ENCODE results near the gene OIP5. TPM values are rescaled to one million over a fixed set of nuclear protein-coding genes. Genes with fewer than 3 reads are reported as not detected.
A peak's percentile ranks its signal among the peaks of the same experiment; 100 is the strongest.
"Not testable (repeated sequence)": the region's sequence is repeated elsewhere in the genome, so short reads cannot be mapped to it uniquely, and the experiment has no call there.

OIP5 gene
- total and polyA plus RNA-seq, 4 experiments from 2014 or later, result 0.52 to 0.76 (median 0.71) TPM

DNA sequence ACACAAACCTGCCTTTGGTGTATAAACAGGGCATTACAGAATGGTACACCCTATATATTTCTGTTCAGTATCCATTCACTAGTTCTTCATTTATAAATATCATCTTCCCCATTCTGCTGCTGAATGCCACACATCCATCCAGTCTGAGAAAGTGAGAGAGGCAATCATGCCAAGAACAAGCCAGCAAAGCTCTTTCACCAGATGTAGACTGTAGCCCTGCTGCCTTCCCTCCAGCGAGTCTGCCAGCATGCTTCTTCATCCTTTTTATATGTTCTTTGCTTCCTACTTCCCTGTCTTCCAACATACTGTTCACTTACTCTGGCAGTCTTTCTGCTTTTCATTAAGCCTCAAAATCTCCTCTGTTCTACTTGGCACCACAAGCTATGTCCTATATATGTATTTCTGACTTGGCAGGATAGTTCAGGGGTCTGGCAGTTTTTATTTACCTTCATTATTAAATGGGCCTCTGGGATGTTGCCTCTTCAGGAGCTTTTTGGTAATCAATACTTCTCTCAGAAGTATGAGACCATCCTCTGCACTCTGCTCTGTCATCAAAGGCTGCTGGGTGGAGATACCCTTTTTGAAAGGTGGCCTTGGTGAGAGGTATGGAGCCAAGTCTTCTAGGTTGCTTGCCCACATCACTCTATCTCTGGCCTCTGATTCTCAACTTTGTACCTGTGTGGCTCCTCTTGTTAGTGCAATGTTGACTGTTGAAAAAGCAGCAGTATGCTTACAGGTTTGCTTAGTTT is 52.7 kb downstream of the OIP5 start:
- peaks cover 12 to 32% of the 10 kb centered on the region in 2 donors for H3K36me3 Mint-ChIP-seq
- Histone ChIP-seq H3K27me3 (ENCODE audit: insufficient read depth, low read length) (no peaks in the 10 kb centered on the region), H3K36me3 (ENCODE audit: insufficient read depth, low read length) (no peaks in the 10 kb centered on the region), H3K4me3 (ENCODE audit: low read length in 2 of 2) (no peak overlapping the region), H3K4me1 (ENCODE audit: insufficient read depth, low read length) (peaks cover 7% of the 10 kb centered on the region), H3K27ac (ENCODE audit: low read depth, low read length) (no peak overlapping the region), H3K9me3 (ENCODE audit: control insufficient read depth in 1 of 2, low read length in 2 of 2) (no peaks in the 10 kb centered on the region)
- peaks cover 0 to 3% (median 0%) of the 10 kb centered on the region in 8 donors for H3K9me3 Mint-ChIP-seq
- no peak for DNase-seq
- peak overlapping the region in 2 of 7 donors; percentile 8 to 17 for H3K27ac Mint-ChIP-seq
- CTCF ChIA-PET (ENCODE audit: partially characterized antibody), result no interaction called here
- H3K27me3 Mint-ChIP-seq, result no peaks in the 10 kb centered on the region
- peaks cover 8 to 20% (median 14%) of the 10 kb centered on the region in 4 donors for H3K4me1 Mint-ChIP-seq
- intact Hi-C loops (cut with micrococcal nuclease), result loop anchor here (5.0 kb wide), 3 partner anchors 138 to 377 kb away; partner anchors contain the start of genes INO80 and RTF1
- H3K4me3 Mint-ChIP-seq, result no peak overlapping the region
- POLR2A ChIA-PET (ENCODE audit: partially characterized antibody), result interaction anchor here (0.8 kb wide), 1 partner anchor 162 kb away, joined by 3 read pairs; no protein-coding TSS in a partner anchor

DNA sequence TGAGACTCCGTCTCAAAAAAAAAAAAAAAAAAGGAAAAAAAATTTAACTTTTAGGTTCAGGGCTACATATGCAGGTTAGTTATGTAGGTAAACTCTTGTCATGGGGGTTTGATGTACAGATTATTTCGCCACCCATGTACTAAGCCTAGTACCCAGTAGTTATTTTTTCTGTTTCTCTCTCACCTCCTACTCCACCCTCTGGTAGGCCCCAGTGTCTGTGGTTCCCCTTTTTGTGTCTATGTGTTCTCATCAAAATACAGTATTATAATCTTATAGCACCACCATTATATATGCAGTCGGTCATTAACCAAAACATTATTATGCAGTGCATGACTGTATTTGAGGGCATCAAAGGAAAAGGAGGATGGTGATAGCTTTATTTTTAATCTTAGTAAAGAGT is 54.1 kb downstream of the OIP5 start:
- no peak overlapping the region for H3K4me3 Mint-ChIP-seq
- no peaks in the 10 kb centered on the region for H3K27me3 Mint-ChIP-seq
- no peaks in the 10 kb centered on the region for H3K9me3 Mint-ChIP-seq
- peaks cover 3 to 10% (median 6%) of the 10 kb centered on the region in 4 donors for H3K4me1 Mint-ChIP-seq
- Histone ChIP-seq H3K9me3 (ENCODE audit: control insufficient read depth in 1 of 2, low read length in 2 of 2) (no peaks in the 10 kb centered on the region), H3K27ac (ENCODE audit: low read depth, low read length) (no peak overlapping the region), H3K4me3 (ENCODE audit: low read length in 2 of 2) (no peak overlapping the region), H3K36me3 (ENCODE audit: insufficient read depth, low read length) (no peaks in the 10 kb centered on the region), H3K4me1 (ENCODE audit: insufficient read depth, low read length) (peaks cover 5% of the 10 kb centered on the region), H3K27me3 (ENCODE audit: insufficient read depth, low read length) (no peaks in the 10 kb centered on the region)
- intact Hi-C loops (cut with micrococcal nuclease), result no loop called here
- DNase-seq, result no peak
- no peak overlapping the region for H3K27ac Mint-ChIP-seq
- peaks cover 12 to 27% of the 10 kb centered on the region in 2 donors for H3K36me3 Mint-ChIP-seq
- ChIA-PET POLR2A (ENCODE audit: partially characterized antibody) (no interaction called here), CTCF (ENCODE audit: partially characterized antibody) (interaction anchor here (0.9 kb wide), 1 partner anchor 9 kb away, joined by 3 read pairs; no protein-coding TSS in a partner anchor)

DNA sequence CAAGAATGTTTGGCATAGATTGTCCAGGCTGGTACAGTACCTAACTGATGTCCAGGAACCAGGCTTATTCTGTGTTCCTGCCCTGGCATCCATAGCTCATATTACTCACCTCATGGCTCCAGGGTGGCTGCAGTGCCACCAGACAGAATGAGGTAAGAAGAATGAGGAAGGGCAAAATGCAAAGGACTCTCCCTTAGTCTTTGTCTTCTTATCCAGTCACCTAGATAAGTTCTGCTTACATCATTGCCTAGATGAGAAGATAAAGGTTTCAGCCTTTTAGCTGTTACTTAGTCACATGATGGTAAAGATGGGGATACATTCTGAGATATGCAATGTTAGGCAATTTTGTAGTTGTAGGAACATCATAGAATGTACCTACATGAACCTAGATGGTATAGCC is 55.6 kb downstream of the OIP5 start:
- peaks cover 12 to 28% of the 10 kb centered on the region in 2 donors for H3K36me3 Mint-ChIP-seq
- CTCF ChIA-PET (ENCODE audit: partially characterized antibody), result no interaction called here
- no peak for DNase-seq
- no peaks in the 10 kb centered on the region for H3K9me3 ChIP-seq (ENCODE audit: control insufficient read depth in 1 of 2, low read length in 2 of 2)
- H3K4me1 ChIP-seq (ENCODE audit: insufficient read depth, low read length), result no peaks in the 10 kb centered on the region
- no peak overlapping the region for H3K4me3 ChIP-seq (ENCODE audit: low read length in 2 of 2)
- H3K27me3 ChIP-seq (ENCODE audit: insufficient read depth, low read length), result no peaks in the 10 kb centered on the region
- no peaks in the 10 kb centered on the region for H3K9me3 Mint-ChIP-seq
- intact Hi-C loops (cut with micrococcal nuclease), result no loop called here
- no peaks in the 10 kb centered on the region for H3K36me3 ChIP-seq (ENCODE audit: insufficient read depth, low read length)
- no peaks in the 10 kb centered on the region for H3K4me1 Mint-ChIP-seq
- H3K27me3 Mint-ChIP-seq, result no peaks in the 10 kb centered on the region
- H3K27ac Mint-ChIP-seq, result no peak overlapping the region
- H3K27ac ChIP-seq (ENCODE audit: low read depth, low read length), result no peak overlapping the region
- H3K4me3 Mint-ChIP-seq, result no peak overlapping the region
- POLR2A ChIA-PET (ENCODE audit: partially characterized antibody), result no interaction called here

DNA sequence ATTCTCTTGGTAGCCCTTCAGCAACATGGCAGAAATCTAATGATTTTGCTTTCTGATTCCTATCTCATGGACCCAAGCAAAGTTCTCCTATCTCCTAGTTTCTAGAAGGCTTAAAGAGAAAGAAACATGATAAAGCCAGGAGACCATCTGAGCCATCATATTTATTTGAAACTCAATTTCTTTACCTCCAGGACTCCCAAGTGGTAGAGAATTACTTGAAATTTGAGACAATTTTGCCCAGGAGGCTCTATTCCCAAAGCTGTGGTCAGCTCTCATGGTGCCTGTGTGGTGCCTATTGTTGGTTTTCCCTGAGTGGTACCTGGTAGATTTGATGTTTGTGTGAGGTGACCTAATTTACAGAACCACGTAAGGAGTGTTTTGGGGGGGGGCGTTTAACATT is 62.5 kb downstream of the OIP5 start:
- peaks cover 0 to 4% (median 0%) of the 10 kb centered on the region in 4 donors for H3K4me1 Mint-ChIP-seq
- H3K9me3 ChIP-seq (ENCODE audit: control insufficient read depth in 1 of 2, low read length in 2 of 2), result no peaks in the 10 kb centered on the region
- no peaks in the 10 kb centered on the region for H3K36me3 ChIP-seq (ENCODE audit: insufficient read depth, low read length)
- H3K27ac ChIP-seq (ENCODE audit: low read depth, low read length), result no peak overlapping the region
- no peaks in the 10 kb centered on the region for H3K9me3 Mint-ChIP-seq
- H3K27me3 ChIP-seq (ENCODE audit: insufficient read depth, low read length), result no peaks in the 10 kb centered on the region
- no peaks in the 10 kb centered on the region for H3K4me1 ChIP-seq (ENCODE audit: insufficient read depth, low read length)
- no peak overlapping the region for H3K4me3 Mint-ChIP-seq
- H3K27me3 Mint-ChIP-seq, result no peaks in the 10 kb centered on the region
- H3K27ac Mint-ChIP-seq, result no peak overlapping the region
- peaks cover 13 to 33% of the 10 kb centered on the region in 2 donors for H3K36me3 Mint-ChIP-seq
- intact Hi-C loops (cut with micrococcal nuclease), result no loop called here
- H3K4me3 ChIP-seq (ENCODE audit: low read length in 2 of 2), result no peak overlapping the region
- ChIA-PET POLR2A (ENCODE audit: partially characterized antibody) (no interaction called here), CTCF (ENCODE audit: partially characterized antibody) (no interaction called here)
- no peak for DNase-seq

DNA sequence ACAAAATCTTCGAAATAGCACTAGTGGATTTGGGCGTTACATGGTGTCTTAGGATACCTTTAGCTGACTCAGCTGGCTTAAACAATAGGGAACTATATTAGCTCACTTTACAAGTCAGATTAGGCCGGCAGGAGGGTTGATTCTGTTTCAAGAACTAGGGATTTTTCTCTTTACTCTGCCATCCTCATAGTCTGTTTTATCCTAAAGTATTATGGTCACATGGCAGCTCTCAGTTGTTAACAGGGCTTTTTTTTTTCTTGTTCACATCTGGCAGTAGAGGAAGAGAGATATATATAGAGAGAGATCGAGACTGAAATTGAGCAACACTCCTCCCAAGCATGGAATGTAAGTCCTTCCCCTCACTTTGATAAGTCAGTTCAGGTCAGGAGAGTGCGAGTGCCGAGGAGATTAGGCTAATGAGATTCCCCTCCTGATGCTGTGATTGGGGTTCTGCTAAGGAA is 68.5 kb downstream of the OIP5 start:
- no peaks in the 10 kb centered on the region for H3K9me3 ChIP-seq (ENCODE audit: control insufficient read depth in 1 of 2, low read length in 2 of 2)
- no peak for DNase-seq
- CTCF ChIA-PET (ENCODE audit: partially characterized antibody), result no interaction called here
- Mint-ChIP-seq H3K27me3 (no peaks in the 10 kb centered on the region), H3K36me3 (peaks cover 22 to 37% of the 10 kb centered on the region in 2 donors), H3K4me3 (no peak overlapping the region), H3K27ac (no peak overlapping the region), H3K4me1 (peaks cover 0 to 2% (median 0%) of the 10 kb centered on the region in 4 donors), H3K9me3 (no peaks in the 10 kb centered on the region)
- no peak overlapping the region for H3K27ac ChIP-seq (ENCODE audit: low read depth, low read length)
- no peaks in the 10 kb centered on the region for H3K27me3 ChIP-seq (ENCODE audit: insufficient read depth, low read length)
- intact Hi-C loops (cut with micrococcal nuclease), result no loop called here
- POLR2A ChIA-PET (ENCODE audit: partially characterized antibody), result no interaction called here
- no peaks in the 10 kb centered on the region for H3K4me1 ChIP-seq (ENCODE audit: insufficient read depth, low read length)
- H3K4me3 ChIP-seq (ENCODE audit: low read length in 2 of 2), result no peak overlapping the region
- H3K36me3 ChIP-seq (ENCODE audit: insufficient read depth, low read length), result peaks cover 8% of the 10 kb centered on the region

DNA sequence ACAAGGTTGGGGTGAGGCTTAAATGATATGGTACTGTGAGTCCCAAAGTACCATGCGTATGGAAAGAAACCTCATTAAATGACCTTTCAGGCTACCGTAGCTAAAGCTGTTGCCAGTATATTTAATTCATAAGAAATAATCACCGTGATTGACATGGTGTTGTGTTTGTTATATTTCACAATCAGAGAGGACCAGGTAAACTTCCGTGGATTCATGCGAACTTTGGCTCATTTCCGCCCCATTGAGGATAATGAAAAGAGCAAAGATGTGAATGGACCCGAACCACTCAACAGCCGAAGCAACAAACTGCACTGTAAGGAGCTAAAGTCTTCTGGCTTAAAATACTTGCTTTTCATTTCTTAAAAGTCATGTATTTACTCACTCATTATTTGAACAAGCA is 69.8 kb downstream of the OIP5 start:
- no peaks in the 10 kb centered on the region for H3K4me1 ChIP-seq (ENCODE audit: insufficient read depth, low read length)
- Mint-ChIP-seq H3K9me3 (no peaks in the 10 kb centered on the region), H3K27me3 (no peaks in the 10 kb centered on the region), H3K36me3 (peaks cover 26 to 41% of the 10 kb centered on the region in 2 donors), H3K4me1 (peaks cover 0 to 2% (median 0%) of the 10 kb centered on the region in 4 donors), H3K27ac (no peak overlapping the region), H3K4me3 (no peak overlapping the region)
- ChIA-PET CTCF (ENCODE audit: partially characterized antibody) (no interaction called here), POLR2A (ENCODE audit: partially characterized antibody) (no interaction called here)
- intact Hi-C loops (cut with micrococcal nuclease), result no loop called here
- no peak for DNase-seq
- H3K27ac ChIP-seq (ENCODE audit: low read depth, low read length), result no peak overlapping the region
- no peak overlapping the region for H3K4me3 ChIP-seq (ENCODE audit: low read length in 2 of 2)
- no peaks in the 10 kb centered on the region for H3K9me3 ChIP-seq (ENCODE audit: control insufficient read depth in 1 of 2, low read length in 2 of 2)
- H3K36me3 ChIP-seq (ENCODE audit: insufficient read depth, low read length), result peaks cover 8% of the 10 kb centered on the region
- no peaks in the 10 kb centered on the region for H3K27me3 ChIP-seq (ENCODE audit: insufficient read depth, low read length)

DNA sequence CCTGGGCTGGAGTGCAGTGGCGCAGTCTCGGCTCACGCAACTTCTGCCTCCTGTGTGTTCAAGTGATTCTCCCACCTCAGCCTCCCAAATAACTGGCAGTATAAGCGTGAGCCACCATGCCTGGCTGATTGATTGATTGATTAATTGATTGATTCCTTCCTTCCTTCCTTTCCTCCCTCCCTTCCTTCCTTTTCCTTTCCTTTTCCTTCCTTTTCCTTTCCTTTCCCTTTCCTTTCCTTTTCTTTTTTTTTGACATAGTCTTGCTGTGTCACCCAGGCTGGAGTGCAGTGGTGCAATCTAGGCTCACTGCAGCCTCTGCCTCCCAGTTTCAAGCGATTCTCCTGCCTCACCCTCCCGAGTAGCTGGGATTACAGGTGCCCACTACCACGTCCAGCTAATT is 71.5 kb downstream of the OIP5 start:
- H3K27ac ChIP-seq (ENCODE audit: low read depth, low read length); H3K27ac Mint-ChIP-seq; H3K9me3 Mint-ChIP-seq; H3K4me3 Mint-ChIP-seq; H3K4me3 ChIP-seq (ENCODE audit: low read length in 2 of 2); H3K4me1 ChIP-seq (ENCODE audit: insufficient read depth, low read length); CTCF ChIA-PET (ENCODE audit: partially characterized antibody); H3K4me1 Mint-ChIP-seq; H3K36me3 ChIP-seq (ENCODE audit: insufficient read depth, low read length); DNase-seq; H3K27me3 ChIP-seq (ENCODE audit: insufficient read depth, low read length); H3K27me3 Mint-ChIP-seq; intact Hi-C loops (cut with micrococcal nuclease); H3K9me3 ChIP-seq (ENCODE audit: control insufficient read depth in 1 of 2, low read length in 2 of 2); POLR2A ChIA-PET (ENCODE audit: partially characterized antibody): not testable (repeated sequence)
- peaks cover 17 to 47% of the 10 kb centered on the region in 2 donors for H3K36me3 Mint-ChIP-seq
